HG03108 (cell line): ENCODE measurements around the gene TCIRG1.

Experiments used
- ATAC-seq: cut with Tn5 transposase; IDR thresholded peaks from one replicate; pipeline ENCODE4 v1.9.1; 2021; ENCODE audit warnings: moderate library complexity; ENCODE audit not compliant: unreplicated experiment

The TCIRG1 gene

GRCh38 chr11:68036141-68036716 is 2.6 kb upstream of the TCIRG1 start:
- ATAC-seq, result no peak

GRCh38 chr11:68036717-68037239 is 2.0 kb upstream of the TCIRG1 start:
- ATAC-seq, result no peak

GRCh38 chr11:68037411-68038225 is 1.2 kb upstream of the TCIRG1 start:
- no peak for ATAC-seq

GRCh38 chr11:68038226-68038717 is 553 bp upstream of the TCIRG1 start:
- ATAC-seq, result no peak

- no peak for ATAC-seq
Observed at GRCh38 chr11:68039526-68040086, 781 bp downstream of the TCIRG1 start.

GRCh38 chr11:68040101-68040956 is 1.5 kb downstream of the TCIRG1 start:
- peak; percentile 49 for ATAC-seq

- no peak for ATAC-seq
Observed at GRCh38 chr11:68040957-68041591, 2.2 kb downstream of the TCIRG1 start.

GRCh38 chr11:68041617-68042218 is 2.9 kb downstream of the TCIRG1 start:
- no peak for ATAC-seq

- no peak for ATAC-seq
Observed at GRCh38 chr11:68042219-68043028, 3.6 kb downstream of the TCIRG1 start.

- no peak for ATAC-seq
Observed at GRCh38 chr11:68043029-68043348, 4.2 kb downstream of the TCIRG1 start.

- no peak for ATAC-seq
Observed at GRCh38 chr11:68043349-68044144, 4.7 kb downstream of the TCIRG1 start.

GRCh38 chr11:68044145-68044813 is 5.5 kb downstream of the TCIRG1 start:
- ATAC-seq, result no peak

- no peak for ATAC-seq
Observed at GRCh38 chr11:68044898-68045351, 6.1 kb downstream of the TCIRG1 start.

GRCh38 chr11:68047437-68048290 is 8.8 kb downstream of the TCIRG1 start:
- ATAC-seq, result no peak

- no peak for ATAC-seq
Observed at GRCh38 chr11:68048681-68049508, 10.1 kb downstream of the TCIRG1 start.
